Karpas-422 (cell line): ENCODE measurements around the gene KRTAP4-12. TPM values are rescaled to one million over a fixed set of nuclear protein-coding genes. Genes with fewer than 3 reads are reported as not detected.
"Not testable (repeated sequence)": the region's sequence is repeated elsewhere in the genome, so short reads cannot be mapped to it uniquely, and the experiment has no call there.

ENCODE experiments used
- DNase-seq: peaks from one replicate; pipeline ENCODE4 v3.0.0-alpha.2; 2015
- H2AFZ ChIP-seq: fragments of 200-600 bp; sonication (generic); 2 replicates; pipeline ENCODE4 v1.6.1; 2014; ENCODE audit warnings: antibody characterized with exemption, low read length, mixed read lengths
- H3K27ac ChIP-seq: fragments of 200-600 bp; sonication (generic); 2 replicates; pipeline ENCODE4 v1.5.1; 2014; ENCODE audit warnings: mild to moderate bottlenecking, low read length, moderate library complexity
- H3K27me3 ChIP-seq: fragments of 200-600 bp; sonication (generic); 2 replicates; pipeline ENCODE4 v1.6.1; 2014; ENCODE audit warnings: low read length, mixed read lengths
- H3K36me3 ChIP-seq: fragments of 200-600 bp; sonication (generic); 2 replicates; pipeline ENCODE4 v1.6.1; 2014; ENCODE audit warnings: low read length, mixed read lengths; ENCODE audit not compliant: insufficient read depth
- H3K4me1 ChIP-seq: fragments of 200-600 bp; sonication (generic); 2 replicates; pipeline ENCODE4 v1.6.1; 2014; ENCODE audit warnings: mild to moderate bottlenecking, low read length, mixed read lengths
- H3K4me2 ChIP-seq: fragments of 200-600 bp; sonication (generic); 2 replicates; pipeline ENCODE4 v1.6.1; 2014; ENCODE audit warnings: low read length, low read depth, mild to moderate bottlenecking; ENCODE audit not compliant: poor library complexity, severe bottlenecking
- H3K4me3 ChIP-seq: fragments of 200-600 bp; sonication (generic); 2 replicates; pipeline ENCODE4 v1.5.1; 2014; ENCODE audit warnings: mild to moderate bottlenecking, antibody characterized with exemption, low read length, mixed read lengths
- H3K79me2 ChIP-seq: fragments of 200-600 bp; sonication (generic); 2 replicates; pipeline ENCODE4 v1.6.1; 2014; ENCODE audit warnings: mild to moderate bottlenecking, low read length, mixed read lengths
- H3K9ac ChIP-seq: fragments of 200-600 bp; sonication (generic); 2 replicates; pipeline ENCODE4 v1.6.0; 2014; ENCODE audit warnings: low read length
- H3K9me2 ChIP-seq: fragments of 200-600 bp; sonication (generic), shearing (Covaris generic); replicated peaks from 2 replicates; pipeline ENCODE4 v1.6.0; 2014; ENCODE audit warnings: mild to moderate bottlenecking, low read length, moderate library complexity; ENCODE audit not compliant: insufficient read depth
- H3K9me3 ChIP-seq: fragments of 300-700, 200-600 bp; sonication (generic); 2 replicates; pipeline ENCODE4 v1.6.1; 2014; ENCODE audit warnings: low read length, mixed read lengths
- H4K20me1 ChIP-seq: fragments of 200-600 bp; sonication (generic); 2 replicates; pipeline ENCODE4 v1.6.1; 2014; ENCODE audit warnings: mild to moderate bottlenecking, antibody characterized with exemption, low read length, low read depth; ENCODE audit not compliant: insufficient read depth
- total RNA-seq: library from RNA; depleted of rRNA; stranded (reverse); fragments of >200 nt; shearing (Covaris generic); gene quantifications from 2 replicates; pipeline ENCODE4 v1.2.3, GENCODE V29; 2014; ENCODE audit warnings: low replicate concordance

The KRTAP4-12 gene
- total RNA-seq, 1 experiment from 2014 or later: not detected

DNA sequence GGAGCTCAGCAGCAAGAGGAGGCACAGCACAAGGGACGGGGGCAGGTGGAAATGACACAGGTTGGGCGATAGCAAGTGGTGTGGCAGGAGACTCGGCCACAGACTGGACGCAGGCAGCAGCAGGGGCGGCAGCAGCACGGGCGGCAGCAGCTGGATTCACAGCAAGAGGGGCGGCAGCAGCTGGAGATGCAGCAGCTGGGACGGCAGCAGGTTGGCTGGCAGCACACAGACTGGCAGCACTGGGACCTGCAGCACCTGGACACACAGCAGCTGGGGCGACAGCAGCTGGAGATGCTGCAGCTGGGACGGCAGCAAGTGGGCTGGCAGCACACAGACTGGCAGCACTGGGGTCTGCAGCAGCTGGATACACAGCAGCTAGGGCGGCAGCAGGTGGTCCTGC is 15.9 kb upstream of the KRTAP4-12 start:
- H3K27me3 ChIP-seq, H3K4me2 ChIP-seq, H3K4me3 ChIP-seq, H4K20me1 ChIP-seq, H2AFZ ChIP-seq, H3K4me1 ChIP-seq, H3K9me2 ChIP-seq, H3K79me2 ChIP-seq, DNase-seq, H3K36me3 ChIP-seq, H3K27ac ChIP-seq, H3K9me3 ChIP-seq, H3K9ac ChIP-seq: not testable (repeated sequence)

DNA sequence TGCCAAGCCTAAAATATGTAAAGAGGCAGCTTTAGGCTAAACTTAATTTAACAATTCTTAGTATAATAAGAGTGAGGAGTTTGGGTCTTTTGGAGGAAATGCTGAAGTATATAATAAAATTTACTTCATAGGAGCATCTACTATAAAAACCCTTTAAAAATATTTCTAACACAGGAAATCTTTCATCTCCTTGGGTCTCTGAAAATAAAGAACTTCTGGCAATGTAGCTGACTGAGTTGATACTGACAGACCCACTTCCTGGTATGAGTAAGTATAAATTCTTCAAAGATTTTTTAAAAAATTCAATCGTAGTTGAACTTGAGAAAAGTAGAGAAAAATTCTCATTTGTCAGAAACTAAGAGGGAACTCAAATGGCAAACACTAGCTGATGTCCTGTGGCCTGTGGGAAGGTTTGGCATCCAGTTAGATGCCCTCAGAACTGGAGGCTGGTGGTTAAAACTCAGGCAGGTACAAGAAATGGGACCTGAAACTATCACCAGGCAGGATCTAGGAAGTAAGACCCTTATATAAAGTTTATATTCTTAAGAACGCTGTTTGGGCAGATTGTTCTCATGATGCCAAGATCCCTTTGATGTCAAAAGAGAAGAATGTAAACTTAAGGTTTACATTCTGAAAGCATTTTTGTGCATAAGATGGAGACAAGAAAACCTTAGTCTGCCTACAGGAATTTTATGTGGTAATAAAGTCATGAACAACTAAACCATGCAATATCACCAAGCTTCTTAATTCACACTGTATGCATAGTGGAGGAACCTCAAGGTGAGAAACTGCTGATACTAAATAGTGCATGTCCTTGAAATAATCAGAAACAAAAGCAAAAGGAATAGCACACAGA is 10.1 kb upstream of the KRTAP4-12 start:
- Histone ChIP-seq H3K9ac (no peak overlapping the region), H3K4me1 (no peaks in the 10 kb centered on the region), H3K9me2 (no peaks in the 10 kb centered on the region), H3K4me3 (no peak overlapping the region), H3K9me3 (no peaks in the 10 kb centered on the region), H3K27me3 (no peaks in the 10 kb centered on the region), H3K27ac (no peak overlapping the region), H3K79me2 (no peaks in the 10 kb centered on the region), H2AFZ (no peak overlapping the region), H3K36me3 (no peaks in the 10 kb centered on the region), H3K4me2 (no peak overlapping the region), H4K20me1 (no peaks in the 10 kb centered on the region)
- DNase-seq: no peak

DNA sequence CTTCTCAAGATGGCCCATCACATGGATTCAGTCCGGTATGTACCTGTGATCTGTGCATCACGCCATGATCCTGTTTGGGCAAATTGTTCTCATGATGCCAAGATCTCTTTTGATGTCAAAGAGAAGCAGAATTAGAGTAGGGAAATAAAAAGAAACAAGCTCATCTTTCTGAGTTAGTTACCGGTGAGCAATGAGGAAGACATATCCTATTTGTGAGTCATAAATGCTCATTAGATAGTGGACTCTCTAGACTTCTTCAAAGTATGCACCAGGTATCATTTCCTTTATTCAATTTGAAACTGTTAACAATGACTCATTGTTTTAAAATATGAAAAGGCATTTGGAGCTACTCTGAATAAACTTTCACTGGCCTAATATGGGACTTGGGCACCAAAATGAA is 8.0 kb upstream of the KRTAP4-12 start:
- no peak for DNase-seq
- H3K9me3 ChIP-seq: no peaks in the 10 kb centered on the region
- no peaks in the 10 kb centered on the region for H3K9me2 ChIP-seq
- H3K4me1 ChIP-seq: no peaks in the 10 kb centered on the region
- no peak overlapping the region for H3K27ac ChIP-seq
- no peaks in the 10 kb centered on the region for H3K79me2 ChIP-seq
- no peaks in the 10 kb centered on the region for H3K36me3 ChIP-seq
- no peak overlapping the region for H2AFZ ChIP-seq
- no peak overlapping the region for H3K4me2 ChIP-seq
- H3K27me3 ChIP-seq: no peaks in the 10 kb centered on the region
- H3K9ac ChIP-seq: no peak overlapping the region
- no peaks in the 10 kb centered on the region for H4K20me1 ChIP-seq
- no peak overlapping the region for H3K4me3 ChIP-seq

DNA sequence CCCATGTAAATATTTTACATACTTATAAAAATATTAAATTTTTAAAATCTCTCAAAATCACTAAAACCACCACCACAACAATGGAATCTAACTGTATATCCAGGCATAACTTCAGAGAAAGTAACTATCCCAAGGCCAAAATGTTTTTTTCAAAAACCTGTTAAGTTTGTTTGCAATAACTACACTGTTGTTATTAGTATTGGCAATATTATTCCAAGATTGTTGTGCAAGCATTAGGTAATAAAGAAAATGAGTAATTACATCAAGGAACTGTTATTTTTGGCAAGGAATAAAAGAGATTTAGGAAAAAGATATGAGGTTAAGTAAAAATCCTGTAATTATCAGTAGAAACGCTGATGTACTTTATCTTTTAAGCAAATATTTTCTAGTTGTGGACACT is 3.4 kb upstream of the KRTAP4-12 start:
- DNase-seq: no peak
- Histone ChIP-seq H3K4me3 (no peak overlapping the region), H3K36me3 (no peaks in the 10 kb centered on the region), H3K9me2 (no peaks in the 10 kb centered on the region), H3K4me2 (no peak overlapping the region), H3K9me3 (no peaks in the 10 kb centered on the region), H3K9ac (no peak overlapping the region), H3K79me2 (no peaks in the 10 kb centered on the region), H3K27me3 (no peaks in the 10 kb centered on the region), H2AFZ (no peak overlapping the region), H3K27ac (no peak overlapping the region), H3K4me1 (no peaks in the 10 kb centered on the region), H4K20me1 (no peaks in the 10 kb centered on the region)

DNA sequence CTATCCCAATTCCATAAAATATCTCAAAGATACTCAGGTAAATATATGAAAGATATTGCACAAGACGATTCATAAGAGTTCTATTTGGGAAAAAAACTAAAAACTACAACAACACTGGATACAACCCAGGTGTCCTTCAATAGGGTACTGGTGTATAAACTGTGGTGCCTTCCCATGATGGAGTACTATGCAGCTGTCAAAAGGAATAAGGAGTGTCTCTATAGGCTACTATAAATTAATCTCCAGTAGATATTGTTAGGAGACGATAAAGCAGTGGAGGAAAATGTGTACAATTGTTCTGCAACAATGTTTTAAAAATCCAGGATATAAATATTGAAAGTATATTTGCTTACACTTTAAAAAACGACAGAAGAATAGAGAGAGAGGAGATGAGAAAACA is 2.4 kb upstream of the KRTAP4-12 start:
- H3K9ac ChIP-seq: no peak overlapping the region
- H3K9me3 ChIP-seq: no peaks in the 10 kb centered on the region
- no peak for DNase-seq
- no peaks in the 10 kb centered on the region for H3K27me3 ChIP-seq
- H3K79me2 ChIP-seq: no peaks in the 10 kb centered on the region
- no peak overlapping the region for H3K4me2 ChIP-seq
- H2AFZ ChIP-seq: no peak overlapping the region
- H3K36me3 ChIP-seq: no peaks in the 10 kb centered on the region
- H3K4me1 ChIP-seq: no peaks in the 10 kb centered on the region
- no peak overlapping the region for H3K27ac ChIP-seq
- H3K4me3 ChIP-seq: no peak overlapping the region
- H3K9me2 ChIP-seq: no peaks in the 10 kb centered on the region
- H4K20me1 ChIP-seq: no peaks in the 10 kb centered on the region

DNA sequence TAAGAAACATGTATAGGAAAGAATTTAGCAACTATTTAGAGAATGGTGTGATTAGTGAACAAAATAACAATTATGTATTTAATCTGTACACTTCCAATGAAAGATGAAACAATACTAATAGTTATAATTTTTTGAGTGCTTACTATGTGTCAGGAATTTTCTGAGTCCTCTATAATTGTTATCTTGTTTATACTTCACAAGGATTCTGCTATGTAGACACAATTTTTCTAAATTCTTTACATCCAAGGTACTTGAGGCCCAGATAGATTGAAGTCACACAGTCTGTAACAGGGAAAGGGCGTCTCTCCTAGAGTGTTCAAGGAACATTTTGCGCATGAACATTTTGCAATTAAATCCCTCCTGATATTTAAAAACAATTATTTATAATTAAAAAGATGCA is 1.1 kb upstream of the KRTAP4-12 start:
- H3K27ac ChIP-seq: no peak overlapping the region
- DNase-seq: no peak
- H3K9me3 ChIP-seq: no peaks in the 10 kb centered on the region
- no peak overlapping the region for H3K9ac ChIP-seq
- H3K27me3 ChIP-seq: no peaks in the 10 kb centered on the region
- H4K20me1 ChIP-seq: no peaks in the 10 kb centered on the region
- H3K4me2 ChIP-seq: no peak overlapping the region
- H3K4me3 ChIP-seq: no peak overlapping the region
- H3K4me1 ChIP-seq: peaks cover 5% of the 10 kb centered on the region
- no peak overlapping the region for H2AFZ ChIP-seq
- no peaks in the 10 kb centered on the region for H3K36me3 ChIP-seq
- H3K79me2 ChIP-seq: no peaks in the 10 kb centered on the region
- H3K9me2 ChIP-seq: no peaks in the 10 kb centered on the region

DNA sequence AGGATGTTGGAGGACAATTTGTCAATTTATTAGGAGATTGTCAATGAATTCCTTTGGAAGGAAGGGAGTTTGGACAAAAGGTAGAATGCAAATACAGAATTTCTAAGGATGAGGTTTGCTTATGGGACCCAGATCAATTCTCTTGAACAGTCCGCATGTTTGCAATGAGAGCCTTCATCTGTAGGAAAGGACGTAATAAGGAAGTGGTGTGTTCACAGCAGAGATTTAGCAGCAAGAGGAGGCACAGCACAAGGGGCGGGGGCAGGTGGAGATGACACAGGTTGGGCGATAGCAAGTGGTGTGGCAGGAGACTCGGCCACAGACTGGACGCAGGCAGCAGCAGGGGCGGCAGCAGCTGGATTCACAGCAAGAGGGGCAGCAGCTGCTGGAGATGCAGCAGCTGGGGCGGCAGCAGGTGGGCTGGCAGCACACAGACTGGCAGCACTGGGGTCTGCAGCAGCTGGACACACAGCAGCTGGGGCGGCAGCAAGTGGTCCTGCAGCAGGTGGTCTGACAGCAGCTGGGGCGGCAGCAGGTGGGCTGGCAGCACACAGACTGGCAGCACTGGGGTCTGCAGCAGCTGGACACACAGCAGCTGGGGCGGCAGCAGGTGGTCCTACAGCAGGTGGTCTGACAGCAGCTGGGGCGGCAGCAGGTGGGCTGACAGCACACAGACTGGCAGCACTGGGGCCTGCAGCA is 541 bp downstream of the KRTAP4-12 start:
- DNase-seq, H2AFZ ChIP-seq, H3K79me2 ChIP-seq, H3K36me3 ChIP-seq, H3K4me3 ChIP-seq, H3K4me1 ChIP-seq, H3K9me3 ChIP-seq, H3K27ac ChIP-seq, H3K27me3 ChIP-seq, H3K9ac ChIP-seq, H3K9me2 ChIP-seq, H3K4me2 ChIP-seq, H4K20me1 ChIP-seq: not testable (repeated sequence)

DNA sequence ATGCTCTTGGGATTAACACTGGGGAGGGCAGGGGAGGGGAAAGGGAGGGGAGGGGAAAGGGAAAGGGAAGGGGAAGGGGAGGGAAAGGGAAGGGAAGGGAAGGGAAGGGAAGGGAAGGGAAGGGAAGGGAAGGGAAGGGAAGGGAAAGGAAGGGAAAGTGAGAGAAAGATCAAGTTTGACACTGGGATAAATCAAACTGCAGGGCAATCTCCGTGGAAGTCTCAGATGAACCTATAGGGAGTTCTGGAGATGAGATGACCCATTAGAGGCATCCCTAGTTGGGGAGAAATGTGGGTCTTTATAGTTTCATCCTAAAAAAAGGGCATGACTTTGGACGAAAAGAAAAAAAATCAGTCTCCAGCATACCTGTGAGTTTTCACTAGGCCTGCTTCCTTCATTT is 2.2 kb downstream of the KRTAP4-12 start:
- Histone ChIP-seq H3K27ac (no peak overlapping the region), H3K79me2 (no peaks in the 10 kb centered on the region), H3K4me1 (peaks cover 7% of the 10 kb centered on the region), H4K20me1 (no peaks in the 10 kb centered on the region), H3K27me3 (no peaks in the 10 kb centered on the region), H3K9ac (no peak overlapping the region), H2AFZ (no peak overlapping the region), H3K36me3 (no peaks in the 10 kb centered on the region), H3K4me3 (no peak overlapping the region), H3K4me2 (no peak overlapping the region), H3K9me2 (no peaks in the 10 kb centered on the region), H3K9me3 (no peaks in the 10 kb centered on the region)
- DNase-seq: no peak
